HG02981 (cell line): Measurements from ENCODE around the gene DNAH7.

Experiments used
- ATAC-seq: cut with Tn5 transposase; IDR thresholded peaks from one replicate; pipeline ENCODE4 v1.9.1; 2021; ENCODE audit warnings: mild to moderate bottlenecking, moderate library complexity; ENCODE audit not compliant: unreplicated experiment

The DNAH7 gene

GRCh38 chr2:195815083-195815482 is 253.6 kb downstream of the DNAH7 start:
- ATAC-seq, result no peak

GRCh38 chr2:195813421-195813820 is 255.2 kb downstream of the DNAH7 start:
- ATAC-seq, result no peak

- no peak for ATAC-seq
Measured at GRCh38 chr2:195810340-195811098, 258.1 kb downstream of the DNAH7 start.

GRCh38 chr2:195808189-195808588 is 260.4 kb downstream of the DNAH7 start:
- no peak for ATAC-seq

GRCh38 chr2:195805283-195805976 is 263.2 kb downstream of the DNAH7 start:
- ATAC-seq, result no peak

GRCh38 chr2:195795879-195796278 is 272.8 kb downstream of the DNAH7 start:
- no peak for ATAC-seq

GRCh38 chr2:195793881-195794280 is 274.8 kb downstream of the DNAH7 start:
- ATAC-seq, result no peak

GRCh38 chr2:195782156-195782555 is 286.5 kb downstream of the DNAH7 start:
- ATAC-seq, result no peak

GRCh38 chr2:195779491-195779890 is 289.1 kb downstream of the DNAH7 start:
- no peak for ATAC-seq

GRCh38 chr2:195769975-195770374 is 298.7 kb downstream of the DNAH7 start:
- no peak for ATAC-seq

GRCh38 chr2:195768431-195768830 is 300.2 kb downstream of the DNAH7 start:
- ATAC-seq, result no peak

GRCh38 chr2:195766691-195767090 is 301.9 kb downstream of the DNAH7 start:
- no peak for ATAC-seq

- ATAC-seq, result no peak
Measured at GRCh38 chr2:195763866-195764265, 304.8 kb downstream of the DNAH7 start.

GRCh38 chr2:195759877-195760276 is 308.8 kb downstream of the DNAH7 start:
- no peak for ATAC-seq

- ATAC-seq, result no peak
Measured at GRCh38 chr2:195758846-195759245, 309.8 kb downstream of the DNAH7 start.

GRCh38 chr2:195756218-195756942 is 312.3 kb downstream of the DNAH7 start:
- ATAC-seq, result no peak

GRCh38 chr2:195741191-195741590 is 327.4 kb downstream of the DNAH7 start:
- ATAC-seq, result no peak

- no peak for ATAC-seq
Measured at GRCh38 chr2:195737511-195738325, 330.9 kb downstream of the DNAH7 start.

GRCh38 chr2:195735347-195735746 is 333.3 kb downstream of the DNAH7 start:
- ATAC-seq, result no peak

- no peak for ATAC-seq
Measured at GRCh38 chr2:195734931-195735330, 333.7 kb downstream of the DNAH7 start.

- no peak for ATAC-seq
Measured at GRCh38 chr2:195734395-195734794, 334.2 kb downstream of the DNAH7 start.
